Stimulated activated CD4-positive, alpha-beta T cell treated with anti-CD3 and anti-CD28 coated beads, Interleukin-15, amount 100 ng/mL, for 24 hours (primary cell): Measurements from ENCODE around the gene NCMAP.
"Not testable (repeated sequence)": the region's sequence is repeated elsewhere in the genome, so short reads cannot be mapped to it uniquely, and the experiment has no call there.

Experiments
- DNase-seq: peaks from one replicate; pipeline ENCODE4 v3.0.0-alpha.2; 2020

The NCMAP gene

GRCh38 chr1:24544239-24544638, 11.6 kb upstream of the NCMAP start:
- no peak for DNase-seq

DNA sequence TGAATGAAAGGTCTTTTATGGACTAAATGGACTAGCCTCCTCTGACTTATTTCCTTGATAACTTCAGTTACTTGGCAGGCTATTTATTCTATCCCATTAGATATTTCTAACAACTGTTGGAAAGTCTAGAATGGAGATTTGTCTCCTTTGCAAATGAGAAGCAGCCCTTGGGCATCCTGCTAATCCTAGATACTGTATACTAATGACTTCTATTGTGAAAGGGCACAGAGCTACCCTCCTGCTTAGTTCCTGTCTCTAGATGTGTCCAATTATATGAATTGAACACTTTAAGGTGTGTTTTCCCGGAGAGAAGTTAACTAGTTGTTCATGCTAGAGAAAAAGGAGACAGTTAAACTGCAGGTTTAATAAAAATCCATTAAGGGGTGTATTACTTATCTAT, 10.2 kb upstream of the NCMAP start:
- no peak for DNase-seq

GRCh38 chr1:24547195-24547594, 8.7 kb upstream of the NCMAP start:
- no peak for DNase-seq

DNA sequence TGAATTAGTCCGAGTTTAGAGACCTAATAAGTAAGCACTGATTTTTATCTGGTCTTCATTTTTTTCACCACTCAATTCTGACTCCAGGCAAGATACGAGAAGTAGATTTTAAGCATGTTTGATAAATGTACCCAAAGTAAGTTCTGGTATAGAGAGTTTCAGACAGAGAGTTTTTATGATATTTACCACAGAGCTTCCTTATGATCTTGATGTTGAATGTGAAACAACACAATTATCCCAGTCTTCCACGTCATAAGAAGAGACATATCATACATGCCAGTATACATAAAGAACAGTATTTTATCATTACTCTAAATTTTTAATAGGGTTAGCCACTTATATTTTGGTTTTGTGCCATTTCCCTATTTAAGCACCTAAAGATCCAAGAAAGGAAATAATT, 7.8 kb upstream of the NCMAP start:
- no peak for DNase-seq

GRCh38 chr1:24549210-24549609, 6.7 kb upstream of the NCMAP start:
- not testable (repeated sequence) for DNase-seq

DNA sequence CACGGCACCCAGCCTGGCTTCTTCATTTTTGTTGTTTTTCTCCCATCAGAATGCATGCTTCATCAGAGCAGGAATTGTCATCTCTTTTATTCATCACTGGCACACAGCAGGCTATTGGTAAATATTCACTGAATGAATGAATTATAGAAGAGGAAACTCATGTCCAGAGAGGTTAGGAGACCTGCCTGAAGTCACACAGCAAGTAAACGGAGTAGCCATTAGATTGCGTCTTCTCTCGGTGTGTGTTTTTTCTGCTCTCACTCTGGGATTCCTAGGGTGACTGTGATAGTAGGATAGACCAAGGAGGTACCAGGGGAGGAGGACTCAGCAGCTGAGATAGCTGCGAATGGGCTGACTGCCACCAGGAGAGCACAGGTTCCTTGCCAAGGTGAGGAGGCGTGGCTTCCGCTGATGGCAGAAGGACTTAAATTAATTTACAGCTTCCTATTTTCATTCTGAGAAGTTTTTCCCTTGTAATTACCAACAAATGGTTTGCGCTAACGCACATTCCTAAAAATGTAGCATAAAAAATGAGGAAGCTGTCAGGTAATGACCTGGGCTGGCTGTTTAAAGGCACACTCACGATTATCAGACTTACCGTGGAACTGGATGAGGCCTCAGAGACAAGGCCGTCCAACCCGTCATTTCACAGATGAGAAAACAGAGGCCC, 4.5 kb upstream of the NCMAP start:
- no peak for DNase-seq

GRCh38 chr1:24551960-24552571, 3.8 kb upstream of the NCMAP start:
- no peak for DNase-seq

DNA sequence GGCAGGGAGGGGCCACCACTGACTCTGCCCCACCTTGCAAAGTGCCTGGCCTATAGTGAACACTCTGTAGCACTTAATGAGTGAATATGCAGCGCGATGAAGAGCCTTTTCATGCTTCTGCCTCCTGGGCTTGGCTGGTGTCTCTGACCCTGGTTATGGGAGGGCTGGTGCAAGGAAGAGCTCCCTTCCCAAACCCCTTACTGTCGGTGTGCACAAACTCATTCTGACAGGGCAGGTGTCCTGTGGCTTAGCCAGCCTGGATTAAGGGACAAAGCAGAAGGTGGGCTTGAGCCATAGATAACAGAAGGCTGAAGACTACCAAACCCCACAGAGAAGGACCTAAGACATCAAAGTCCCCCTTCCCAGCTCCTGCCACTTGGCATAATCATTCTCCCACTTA, 2.0 kb upstream of the NCMAP start:
- DNase-seq = no peak

- no peak for DNase-seq
Measured at GRCh38 chr1:24554714-24555113, 1.2 kb upstream of the NCMAP start.

GRCh38 chr1:24556414-24556795, 518 bp downstream of the NCMAP start:
- DNase-seq = no peak

GRCh38 chr1:24557220-24557619, 1.3 kb downstream of the NCMAP start:
- no peak for DNase-seq

- no peak for DNase-seq
Measured at GRCh38 chr1:24557711-24558131, 1.8 kb downstream of the NCMAP start.

DNA sequence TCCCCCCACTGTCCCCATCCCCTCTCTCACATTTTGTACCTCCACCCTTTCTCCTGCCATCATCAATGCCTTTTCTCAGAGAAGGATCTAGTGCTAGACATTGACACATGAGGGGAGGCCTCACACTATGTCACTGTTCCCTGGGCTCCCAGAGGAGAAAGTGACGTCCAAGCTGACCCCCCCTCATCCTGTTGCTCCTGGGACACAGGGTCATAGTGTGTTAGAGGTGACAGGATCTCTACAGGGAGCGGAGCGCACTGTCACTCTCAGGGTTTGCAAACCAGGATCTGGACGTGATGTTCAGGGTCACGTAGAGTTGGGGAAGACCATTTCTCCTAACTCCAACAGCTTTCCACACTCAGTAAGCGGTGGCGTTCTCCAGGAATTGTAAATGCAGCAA, 2.6 kb downstream of the NCMAP start:
- DNase-seq = no peak

DNA sequence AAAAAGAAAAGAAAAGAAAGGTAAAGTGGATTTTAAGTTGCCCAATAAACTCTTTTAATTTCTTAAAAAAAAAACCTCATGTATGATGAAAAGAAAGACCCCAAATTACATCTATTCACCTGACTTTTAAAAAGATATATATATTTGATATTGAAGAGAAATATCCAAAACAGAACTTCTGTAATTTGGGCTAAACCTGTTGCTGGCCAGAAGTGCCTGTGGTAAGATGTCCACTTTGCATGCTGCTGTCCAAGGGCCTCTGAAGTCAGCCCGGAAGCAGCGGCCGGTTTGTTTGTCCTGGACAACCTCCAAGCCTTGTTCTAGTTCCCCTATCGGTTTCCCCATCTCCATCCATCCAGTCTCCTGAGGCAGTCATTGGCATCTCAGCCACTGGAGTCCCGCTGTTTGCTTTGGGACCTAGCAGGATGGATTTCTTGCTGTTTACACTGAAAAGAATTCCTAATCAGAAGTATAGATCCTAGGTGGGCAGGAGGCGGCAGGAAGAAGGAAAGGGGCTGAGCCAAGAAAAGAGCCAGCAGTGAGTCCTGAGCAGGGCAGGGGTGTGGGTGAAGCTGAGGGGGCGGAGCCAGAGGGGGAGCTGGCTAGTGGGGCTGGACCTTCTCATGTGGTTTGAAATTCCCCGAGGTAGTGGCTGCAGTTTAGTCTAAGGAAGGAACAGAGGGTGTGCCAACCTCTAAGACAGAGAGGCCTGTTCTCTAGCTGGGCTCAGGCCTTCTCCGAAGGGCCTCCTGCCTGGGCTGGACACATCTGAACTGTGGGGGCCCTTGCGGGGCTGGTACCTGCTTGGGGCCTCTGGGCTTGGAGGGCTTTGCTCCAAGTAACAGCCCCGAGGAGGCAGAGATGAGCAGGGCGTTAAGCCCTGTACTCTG, 3.3 kb downstream of the NCMAP start:
- DNase-seq = no peak

- no peak for DNase-seq
Measured at GRCh38 chr1:24560361-24560760, 4.5 kb downstream of the NCMAP start.

GRCh38 chr1:24562625-24563024, 6.7 kb downstream of the NCMAP start:
- no peak for DNase-seq

DNA sequence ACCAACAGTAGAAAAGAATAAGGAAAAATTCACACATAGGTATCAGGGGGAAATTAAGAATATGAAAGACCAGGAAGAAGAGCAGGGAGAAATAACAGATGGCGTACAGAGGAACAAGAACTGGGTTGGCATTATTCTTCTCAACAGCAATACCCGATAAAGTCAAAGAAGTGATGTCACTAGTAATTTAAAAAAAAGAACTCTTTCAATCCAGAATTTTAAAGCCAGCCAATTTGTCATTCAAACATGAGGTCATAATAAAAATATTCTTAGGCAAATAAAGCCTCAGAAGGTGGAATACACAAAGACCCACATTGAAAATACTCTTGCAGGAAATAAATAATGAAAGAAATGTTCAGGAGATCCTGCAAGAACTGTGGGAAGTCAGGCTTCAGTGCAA, 8.8 kb downstream of the NCMAP start:
- DNase-seq = no peak

DNA sequence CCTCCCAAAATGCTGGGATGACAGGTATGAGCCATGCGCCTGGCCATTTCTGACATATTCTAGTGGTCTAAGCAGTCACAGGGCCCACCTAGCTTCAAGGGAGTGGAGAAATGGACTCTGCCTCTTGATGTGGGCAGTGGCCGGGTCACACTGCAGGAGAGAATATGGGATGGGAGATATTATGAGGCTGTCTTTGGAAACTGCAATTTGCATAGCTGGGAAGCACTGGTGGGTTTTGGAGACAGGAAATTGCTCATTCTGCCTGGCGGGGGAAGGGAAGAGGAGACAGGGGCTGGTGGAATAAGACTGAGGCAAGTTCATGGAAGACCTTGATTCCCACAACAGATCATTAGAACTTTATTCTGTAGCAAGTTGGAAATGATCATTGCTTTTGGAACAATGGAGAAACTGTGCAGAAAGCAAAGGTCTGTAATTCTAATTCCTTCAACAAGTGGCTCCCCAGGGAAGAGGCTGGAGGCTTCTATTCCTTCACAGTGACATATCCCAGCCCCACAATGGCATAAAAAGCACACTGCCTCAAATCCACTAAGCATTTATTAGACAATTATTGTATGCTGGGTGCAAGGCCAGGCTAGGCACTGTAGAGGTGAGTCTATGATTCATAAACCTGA, 10.5 kb downstream of the NCMAP start:
- DNase-seq = no peak

DNA sequence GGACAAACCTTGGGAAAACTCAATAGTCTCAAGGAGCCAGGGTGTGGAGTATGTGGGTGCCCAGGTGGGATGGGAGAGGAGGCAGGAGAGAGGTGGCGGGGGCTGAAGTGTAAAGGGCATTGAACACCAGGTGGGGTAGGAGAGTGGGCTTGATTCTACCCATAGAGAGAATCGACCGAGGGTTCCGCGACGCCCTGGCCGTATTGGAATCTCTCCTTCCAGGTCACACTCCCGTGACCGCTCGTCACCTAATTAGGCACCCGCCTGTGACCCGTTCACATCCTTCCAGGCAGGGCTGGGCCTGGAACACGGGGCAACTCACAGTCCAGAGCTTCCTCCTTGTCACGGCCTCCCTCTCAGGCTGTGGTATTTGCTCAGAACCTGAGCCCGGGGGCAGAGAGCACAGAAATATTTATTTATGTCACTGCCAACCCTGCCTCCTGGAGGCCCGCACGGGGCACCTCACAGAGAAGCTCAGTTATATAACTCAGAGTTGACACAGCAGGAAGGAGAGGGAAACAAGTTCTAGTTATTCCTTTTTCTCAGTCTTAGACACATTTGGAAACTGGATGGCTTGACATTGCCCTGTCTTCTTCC, 12.0 kb downstream of the NCMAP start:
- no peak for DNase-seq

- DNase-seq = no peak
Measured at GRCh38 chr1:24568475-24568874, 12.6 kb downstream of the NCMAP start.

GRCh38 chr1:24570265-24571125, 14.6 kb downstream of the NCMAP start:
- no peak for DNase-seq

GRCh38 chr1:24572301-24572700, 16.4 kb downstream of the NCMAP start:
- no peak for DNase-seq
